Stimulated activated CD4-positive, alpha-beta T cell treated with anti-CD3 and anti-CD28 coated beads, Interleukin-1b, Interleukin-23, amount 100 ng/mL, for 4 hours (primary cell): ENCODE results near the gene TENT4A.

Experiments used
- DNase-seq, 2 donors: peaks; one replicate each; pipeline ENCODE4 v3.0.0-alpha.2; 2020; ENCODE audit warnings: low read depth in 2 of 2

TENT4A gene

DNA sequence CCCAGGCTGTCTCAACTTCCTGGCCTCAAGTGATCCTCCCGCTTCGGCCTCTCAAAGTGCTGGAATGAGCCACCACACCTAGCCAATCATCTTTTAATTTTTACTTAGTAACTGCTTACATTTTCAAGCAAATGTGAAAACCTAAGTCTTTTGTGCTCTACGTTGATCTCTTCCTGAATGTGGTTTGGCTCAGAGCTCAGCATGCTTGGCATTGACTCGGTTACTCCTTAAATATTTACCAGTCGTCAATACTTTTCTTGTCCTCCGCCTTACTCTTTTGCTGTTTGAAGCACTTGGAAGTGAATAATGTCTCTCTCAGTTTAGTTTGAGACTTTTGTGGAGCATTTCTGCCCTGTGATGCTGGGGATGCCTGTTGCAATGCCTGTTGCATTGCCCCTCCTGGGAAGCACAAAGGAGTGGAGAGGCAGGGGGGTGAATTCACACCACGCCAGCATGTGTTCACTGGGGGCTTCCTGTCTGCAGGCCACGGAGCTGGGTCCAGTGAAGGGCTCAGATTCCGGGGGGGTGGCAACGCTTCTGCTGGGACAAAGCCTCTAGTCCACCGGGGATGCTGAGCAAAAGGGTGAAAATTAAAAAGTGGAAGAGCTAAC, 13.1 kb upstream of the TENT4A start:
- no peak for DNase-seq

DNA sequence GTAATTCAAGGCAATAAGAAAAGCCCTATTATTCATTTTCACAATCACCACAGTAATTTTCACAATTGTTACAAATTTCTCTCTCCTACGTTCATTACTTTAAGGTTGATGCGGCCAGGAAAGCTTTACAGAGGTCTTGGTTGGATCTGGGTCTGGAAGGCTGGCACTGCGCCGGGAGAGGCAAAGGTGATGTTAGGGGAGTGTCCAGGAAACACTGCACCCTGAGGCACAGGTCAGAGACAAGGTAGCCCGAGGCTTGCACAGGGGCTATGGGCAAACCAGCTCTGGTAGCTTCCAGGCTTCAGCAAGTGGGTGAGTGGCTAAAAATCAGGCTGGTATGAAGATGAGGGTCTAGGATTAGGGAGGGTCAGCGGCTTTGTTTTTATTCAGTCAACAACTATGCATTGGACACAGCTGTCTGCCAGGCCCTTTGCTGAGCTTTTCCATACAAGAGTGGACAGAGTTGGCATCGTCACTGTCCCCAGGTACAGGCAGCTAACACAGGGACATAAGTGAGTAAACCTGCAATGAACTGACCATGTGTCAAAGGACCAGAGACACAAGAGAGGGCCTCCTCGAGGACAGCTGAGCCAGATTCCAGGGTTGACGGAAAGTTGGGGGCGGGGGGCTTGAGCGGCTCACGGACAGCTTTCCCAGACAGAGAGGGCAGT, 12.4 kb upstream of the TENT4A start:
- no peak for DNase-seq

DNA sequence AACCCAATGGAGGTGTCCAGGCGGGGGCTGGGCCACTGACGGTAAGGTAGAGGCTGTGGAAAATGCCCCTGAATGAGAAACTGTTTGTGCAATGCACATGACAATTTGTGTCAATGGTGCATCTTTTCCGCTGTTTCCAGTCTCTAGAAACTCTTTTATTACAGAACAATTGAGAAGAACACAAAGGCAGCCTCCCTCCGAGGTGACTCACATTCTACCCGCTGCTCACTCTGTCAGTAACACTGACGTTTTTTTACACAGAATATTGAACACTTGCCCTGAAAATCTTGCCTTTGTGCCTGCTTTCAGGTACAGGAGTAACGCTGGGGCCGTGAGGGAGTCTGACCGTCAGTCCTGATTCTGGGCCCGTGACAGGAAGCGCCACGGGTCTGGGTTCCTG, 11.7 kb upstream of the TENT4A start:
- DNase-seq, result no peak

DNA sequence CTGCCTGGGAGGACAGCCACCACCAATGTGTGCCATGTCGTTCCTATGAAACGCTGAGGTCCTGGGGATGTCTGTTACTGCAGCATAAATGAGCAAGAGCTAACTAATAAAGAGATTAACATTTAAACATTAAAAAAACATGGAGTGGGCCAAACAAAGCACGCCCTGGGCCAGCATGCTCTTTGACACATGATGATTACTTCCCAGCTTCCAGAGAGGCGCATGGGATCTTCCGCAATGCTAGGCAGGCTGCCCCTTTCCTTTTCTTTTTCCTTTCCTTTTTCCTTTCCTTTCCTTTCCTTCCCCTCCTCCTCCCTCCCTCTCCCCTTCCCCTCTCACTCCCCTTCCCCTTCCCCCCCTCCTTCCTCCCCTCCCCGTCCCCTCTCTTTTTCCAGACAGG, 10.6 kb upstream of the TENT4A start:
- no peak for DNase-seq

DNA sequence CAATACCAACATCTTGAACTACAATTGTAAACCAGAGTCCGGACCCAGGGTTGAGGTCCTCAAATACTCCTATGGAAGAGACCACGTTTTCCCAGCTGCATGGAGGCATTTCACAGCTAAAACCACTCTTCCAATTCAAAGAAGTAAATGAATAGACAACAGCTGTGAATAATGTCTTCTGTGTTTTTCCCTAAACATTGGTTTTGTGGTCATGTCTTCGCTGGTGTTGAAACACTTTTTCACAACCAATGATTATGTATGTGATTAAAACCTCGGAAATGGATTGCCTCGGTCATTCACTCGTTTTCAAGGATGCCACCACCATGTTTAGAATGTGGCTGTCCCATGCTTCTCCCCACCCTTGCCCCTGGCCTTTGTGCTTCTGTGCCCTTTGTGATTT, 9.4 kb upstream of the TENT4A start:
- no peak for DNase-seq

DNA sequence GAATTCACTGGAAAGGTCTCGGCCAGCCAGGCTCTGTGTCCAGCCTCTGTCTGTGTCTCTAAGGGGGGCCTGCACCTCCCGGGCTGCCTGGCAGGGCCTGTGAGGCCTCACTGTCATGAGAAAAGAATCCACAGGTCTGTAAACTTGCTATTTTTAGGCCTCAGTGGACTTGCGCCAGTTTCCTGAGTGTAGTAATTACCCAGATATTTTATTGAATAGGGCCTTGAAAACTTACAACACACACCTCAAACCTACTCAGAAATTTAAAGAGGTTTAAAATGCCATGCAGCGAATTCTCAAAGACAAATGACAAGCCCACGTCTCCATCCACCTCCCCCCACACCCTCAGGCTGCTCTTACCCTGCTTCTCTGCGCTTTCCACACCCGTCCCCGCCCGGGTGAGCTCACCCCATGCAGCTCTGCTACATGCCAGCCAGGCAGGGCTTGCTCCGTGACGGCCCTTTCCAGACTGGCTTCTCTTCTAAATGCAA, 8.8 kb upstream of the TENT4A start:
- no peak for DNase-seq

DNA sequence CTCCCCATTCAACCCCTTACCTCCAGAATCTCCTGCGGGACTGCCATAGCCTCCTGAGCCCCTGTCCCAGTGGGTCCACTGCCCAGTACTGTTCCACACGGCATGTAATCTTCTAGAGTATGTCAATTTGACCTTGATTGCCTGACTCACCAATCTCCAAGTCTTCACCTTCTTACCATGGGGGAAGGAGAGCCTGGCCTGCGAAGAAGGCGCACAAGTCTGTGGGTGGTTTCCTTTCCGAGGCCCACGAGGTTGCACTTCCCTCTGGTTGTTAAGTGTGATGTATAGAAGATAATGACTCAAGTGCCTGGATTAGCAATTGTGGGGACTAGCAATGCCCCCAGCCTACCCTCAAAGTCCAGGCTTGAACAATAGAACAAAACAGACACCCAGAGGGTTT, 8.1 kb upstream of the TENT4A start:
- DNase-seq, result no peak

DNA sequence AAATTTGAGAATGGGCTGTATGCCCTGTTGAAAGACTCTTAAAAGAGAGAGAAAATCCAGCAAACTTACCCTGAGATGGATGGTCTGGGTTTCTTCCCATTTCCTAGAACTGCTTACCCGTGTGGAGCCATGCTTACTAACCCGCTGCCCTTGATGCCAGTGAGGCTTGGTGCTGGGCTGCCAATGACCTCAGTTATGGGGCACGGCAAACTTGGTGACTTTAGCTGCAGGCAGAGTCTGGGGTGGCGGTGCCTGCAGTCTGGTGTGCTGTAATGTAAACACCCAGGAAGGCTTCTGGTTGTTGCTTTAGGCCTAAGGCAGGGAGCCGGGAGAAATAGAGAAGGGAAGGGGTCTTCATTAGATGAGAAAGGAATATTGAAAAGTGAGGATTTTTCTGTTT, 7.3 kb upstream of the TENT4A start:
- DNase-seq, result no peak

DNA sequence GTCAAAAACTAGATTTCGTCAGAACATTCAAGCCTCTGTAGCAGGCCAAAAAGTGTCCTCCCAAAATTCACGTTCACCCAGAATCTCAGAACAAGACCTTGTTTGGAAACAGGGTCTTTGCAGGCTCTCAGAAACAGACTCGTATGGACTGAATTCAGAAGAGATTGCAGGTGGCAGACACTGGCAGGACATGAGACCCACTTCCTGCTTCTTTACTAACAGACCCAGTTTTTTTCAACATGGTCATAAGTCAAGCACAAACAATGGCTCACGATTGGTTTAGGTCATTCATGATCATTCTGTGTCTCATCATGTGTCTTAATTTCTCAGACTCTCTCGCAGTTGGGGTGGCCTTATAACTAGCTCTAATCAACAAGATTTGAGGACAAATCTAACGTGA, 5.4 kb upstream of the TENT4A start:
- DNase-seq, result no peak

DNA sequence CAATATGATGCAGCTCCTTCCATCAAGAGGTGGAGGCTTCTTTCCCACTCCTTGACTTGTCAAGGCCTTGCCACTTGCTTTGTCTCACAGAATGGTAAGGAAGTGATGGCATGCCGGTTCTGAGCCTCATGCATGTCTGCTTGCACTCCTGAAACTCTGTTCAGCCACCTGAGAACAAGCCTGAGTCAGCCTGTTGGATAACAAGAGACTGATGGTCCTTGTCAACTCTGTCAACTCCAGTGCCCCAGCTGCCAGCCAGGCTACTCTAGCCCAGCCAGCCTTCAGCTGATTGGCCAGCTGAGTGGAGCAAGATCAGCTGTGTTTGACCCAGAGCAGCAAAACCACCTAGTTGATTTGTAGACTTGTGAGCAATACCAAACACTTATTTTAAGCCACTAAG, 4.4 kb upstream of the TENT4A start:
- no peak for DNase-seq

DNA sequence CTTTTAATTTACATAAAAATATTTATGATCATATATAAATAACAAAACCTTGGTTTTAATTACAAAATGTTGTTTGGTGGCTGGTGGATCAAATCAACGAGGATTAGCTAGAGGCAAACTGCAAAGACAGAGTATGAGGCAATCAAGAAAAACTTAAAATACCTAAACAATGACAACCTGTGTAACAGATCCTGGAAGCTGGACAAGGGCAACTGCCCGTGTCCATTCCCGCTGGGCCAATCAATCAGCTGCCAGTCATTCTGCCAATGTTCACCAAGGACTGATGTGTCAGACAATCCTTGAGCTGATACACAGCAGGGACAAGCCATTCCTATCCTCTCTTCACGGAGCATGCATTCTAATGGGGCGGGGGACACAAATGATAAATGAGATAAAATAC, 3.2 kb upstream of the TENT4A start:
- DNase-seq, result no peak

DNA sequence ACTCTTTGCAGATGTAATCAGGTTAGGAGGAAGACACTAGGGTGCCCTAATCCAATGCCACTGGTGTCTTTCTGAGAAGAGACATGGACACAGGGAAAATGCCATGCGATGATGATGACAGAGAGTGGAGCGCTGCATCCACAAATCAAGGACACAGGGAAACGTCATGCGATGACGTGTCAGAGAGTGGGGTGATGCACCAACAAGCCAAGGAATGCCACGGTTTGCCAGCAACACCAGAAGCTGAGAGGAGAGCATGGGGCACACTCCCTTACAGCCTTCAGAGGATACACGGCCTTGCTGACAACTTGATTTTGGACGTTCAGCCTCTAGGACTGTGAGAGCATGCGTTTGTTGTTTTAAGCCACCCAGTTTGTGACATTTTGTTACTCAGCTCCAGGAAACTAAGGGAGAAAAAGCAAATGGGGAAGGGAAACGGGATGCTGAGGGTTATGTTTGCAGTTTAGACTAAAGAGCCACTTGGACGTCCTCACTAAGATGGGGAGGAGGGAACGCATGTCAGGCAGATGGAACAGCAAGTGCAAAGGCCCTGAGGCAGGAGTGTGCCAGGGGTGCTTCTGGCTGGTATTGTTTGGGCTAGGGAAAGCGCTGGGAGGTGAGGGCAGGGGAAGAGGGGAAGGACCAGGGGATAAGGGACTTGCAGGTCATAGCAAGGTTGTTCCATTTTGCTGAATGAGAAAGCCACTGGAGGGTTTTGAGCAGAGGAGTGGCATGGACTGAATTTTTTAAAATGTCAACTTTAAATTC, 2.5 kb upstream of the TENT4A start:
- DNase-seq, result no peak

DNA sequence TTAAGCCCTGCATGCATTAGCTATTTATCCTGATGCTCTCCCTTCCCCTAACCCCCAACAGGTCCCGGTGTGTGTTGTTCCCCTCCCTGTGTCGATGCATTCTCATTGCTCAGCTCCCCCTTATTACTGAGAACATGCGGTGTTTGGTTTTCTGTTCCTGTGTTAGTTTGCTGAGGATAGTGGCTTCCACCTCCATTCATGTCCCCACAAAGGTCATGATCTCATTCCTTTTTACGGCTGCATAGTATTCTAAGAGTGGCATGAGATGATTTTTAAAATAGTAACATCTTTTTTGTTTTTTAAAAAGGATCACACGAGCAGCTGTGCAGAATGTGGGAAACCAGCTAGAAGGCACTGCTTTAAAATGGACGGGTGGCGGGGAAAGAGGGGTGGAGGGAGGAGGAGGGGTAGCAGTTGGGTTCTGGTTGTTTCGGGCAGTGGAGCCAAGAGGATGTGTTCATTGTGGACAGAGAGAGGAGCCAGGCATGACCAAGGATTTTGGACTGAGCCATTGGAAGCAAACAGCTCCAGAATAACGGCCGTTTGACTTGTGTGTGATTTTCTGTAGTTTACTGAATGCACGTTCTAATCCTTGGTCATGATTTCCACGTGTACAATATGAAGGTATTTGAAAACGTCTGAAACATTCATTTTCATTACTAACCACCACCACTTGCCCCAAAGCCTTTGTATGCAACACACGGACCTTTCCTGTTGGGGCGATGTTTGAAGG, 1.7 kb upstream of the TENT4A start:
- DNase-seq, result no peak

DNA sequence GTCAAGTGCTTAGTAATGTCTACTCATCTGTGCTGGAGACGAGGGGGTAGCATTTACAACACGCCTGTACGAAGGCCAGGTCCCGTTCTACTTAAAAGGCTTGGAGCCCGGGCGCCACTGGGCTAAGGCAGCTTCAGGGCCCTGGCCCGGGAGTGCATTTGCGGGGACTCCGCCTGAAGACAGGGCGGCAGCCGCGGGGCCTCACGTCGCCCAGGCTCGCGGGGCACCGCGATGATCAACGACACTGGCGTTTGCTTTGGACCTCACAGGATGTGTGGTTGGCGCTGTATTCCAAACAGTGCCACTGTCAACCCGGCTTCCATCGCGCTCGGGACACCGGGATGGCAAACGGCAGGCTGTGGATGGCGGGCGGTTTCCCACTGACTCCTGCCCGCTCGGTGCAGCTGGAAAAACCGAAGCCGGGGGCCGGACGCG, 1.1 kb upstream of the TENT4A start:
- DNase-seq, result peak; percentile 31 to 40

DNA sequence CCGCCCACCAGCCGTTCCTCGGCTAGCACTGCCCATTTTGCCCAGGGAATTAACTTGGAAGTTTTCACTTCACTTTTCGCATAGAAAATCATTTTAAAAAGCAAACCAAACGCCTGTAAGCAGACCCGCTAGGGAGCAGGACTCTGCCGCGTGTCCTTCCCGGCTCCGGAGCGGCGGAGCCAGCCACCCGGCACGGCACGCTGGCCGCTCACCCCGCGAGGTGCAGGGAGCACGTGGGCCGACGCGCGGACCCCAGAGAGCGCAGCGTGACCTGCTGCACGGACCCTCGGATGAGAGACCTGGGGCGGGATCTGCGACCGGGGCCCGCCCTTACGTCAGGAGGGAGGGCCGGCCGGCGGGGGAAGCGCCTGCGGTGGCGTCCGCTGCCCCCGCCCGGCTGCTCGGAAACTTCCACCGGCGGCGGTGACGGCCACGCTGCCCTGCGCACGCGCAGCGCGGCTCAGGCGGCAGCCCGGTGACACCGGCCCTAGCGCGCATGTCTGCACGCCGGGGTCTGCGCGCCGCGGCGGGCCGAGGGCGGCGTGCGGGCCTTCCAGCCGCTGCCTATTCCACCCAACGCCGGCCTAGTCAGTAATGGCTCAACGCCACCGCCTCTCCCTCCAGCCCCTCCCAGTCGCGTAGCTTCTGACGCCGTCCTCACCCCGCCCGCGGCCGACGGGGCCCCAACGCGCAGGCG, 507 bp upstream of the TENT4A start:
- DNase-seq, result peak in 1 of 2 donors; percentile 95

DNA sequence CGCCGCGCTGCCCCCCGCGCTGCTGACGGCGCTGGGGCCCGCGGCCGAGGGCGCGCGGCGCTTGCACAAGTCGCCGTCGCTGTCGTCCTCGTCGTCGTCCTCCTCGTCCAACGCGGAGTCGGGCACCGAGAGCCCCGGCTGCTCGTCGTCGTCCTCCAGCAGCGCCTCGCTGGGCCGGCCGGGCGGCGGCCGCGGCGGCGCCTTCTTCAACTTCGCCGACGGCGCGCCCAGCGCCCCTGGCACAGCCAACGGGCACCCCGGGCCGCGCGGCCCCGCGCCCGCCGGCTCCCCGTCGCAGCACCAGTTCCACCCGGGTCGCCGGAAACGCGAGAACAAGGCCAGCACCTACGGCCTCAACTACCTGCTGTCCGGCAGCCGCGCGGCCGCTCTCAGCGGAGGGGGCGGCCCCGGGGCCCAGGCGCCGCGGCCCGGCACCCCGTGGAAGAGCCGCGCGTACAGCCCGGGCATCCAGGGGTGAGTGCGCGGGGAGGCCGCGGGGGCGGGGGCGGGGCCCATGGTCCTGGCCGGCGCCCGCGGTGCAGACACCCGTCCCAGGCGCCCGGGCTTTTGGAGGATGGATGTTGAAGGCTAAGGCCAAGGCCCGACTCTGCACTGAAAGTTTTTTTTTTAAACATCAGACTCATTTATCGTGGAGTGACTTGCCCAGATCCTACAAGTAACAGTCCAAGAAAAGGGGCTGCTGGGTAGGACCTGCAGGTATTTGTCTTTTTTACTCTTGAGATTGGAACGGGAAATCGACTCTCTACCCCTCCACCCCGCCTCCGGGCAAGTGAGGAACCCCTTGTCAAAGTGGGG, 1.2 kb downstream of the TENT4A start:
- peak in 1 of 2 donors; percentile 31 for DNase-seq

DNA sequence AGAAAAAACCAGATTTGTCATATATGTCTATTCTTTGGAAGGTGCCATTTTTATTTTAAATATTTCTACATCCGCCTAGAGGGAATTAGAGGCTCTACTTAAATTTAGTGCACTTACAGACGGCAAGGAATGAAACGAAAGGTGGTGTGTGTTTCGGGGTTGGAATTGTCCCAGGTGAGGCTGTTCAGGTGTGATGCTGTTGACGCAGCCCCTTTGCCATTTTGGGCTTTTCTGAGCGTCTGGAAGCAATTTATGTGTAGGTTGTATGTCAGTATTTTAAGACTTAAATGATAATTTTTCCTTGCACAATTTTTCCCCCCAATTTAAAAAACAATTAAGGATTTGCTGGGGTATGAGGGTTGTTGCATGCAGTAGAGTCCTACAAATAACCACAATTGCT, 2.0 kb downstream of the TENT4A start:
- no peak for DNase-seq

DNA sequence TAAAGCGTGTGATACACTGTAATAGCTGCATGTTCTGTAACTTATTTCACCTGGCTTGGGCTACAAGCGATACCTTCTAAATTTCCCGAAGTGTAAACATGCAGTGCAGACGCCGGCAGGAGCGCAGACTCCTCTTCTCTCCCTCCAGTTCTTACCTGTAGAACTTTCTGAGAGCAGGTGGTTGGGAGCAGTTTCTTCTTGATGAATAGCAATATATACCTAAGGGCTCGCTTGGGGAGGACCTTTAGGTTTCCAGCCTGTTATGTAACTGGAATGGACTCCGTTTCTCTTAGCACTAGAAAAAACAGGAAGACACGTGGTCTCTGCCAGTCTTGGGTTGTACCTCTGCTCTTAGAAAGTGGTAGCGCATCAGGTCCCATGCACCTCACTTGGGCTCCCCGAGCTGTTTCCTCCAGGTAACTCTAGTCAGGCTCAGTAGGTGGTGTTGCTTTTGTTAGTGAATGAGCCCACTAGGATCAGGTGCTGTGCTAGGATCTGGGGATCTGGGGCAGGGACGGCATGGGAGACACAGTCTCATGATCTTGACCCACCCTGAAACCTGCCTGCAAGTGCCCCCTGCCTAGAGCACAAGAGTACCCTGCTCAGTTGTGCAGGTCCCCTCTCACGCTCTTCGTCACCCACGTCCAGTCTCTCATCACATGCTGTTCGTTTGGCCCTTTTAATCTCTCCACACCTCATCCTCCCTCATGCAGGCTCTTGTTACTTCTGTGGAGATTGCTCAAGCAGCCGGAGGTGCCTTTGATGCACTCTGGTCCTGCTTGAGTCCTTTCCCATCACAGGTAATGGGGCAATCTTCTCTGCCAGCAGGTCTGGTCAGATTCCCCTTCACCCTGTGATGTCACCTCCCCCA, 2.8 kb downstream of the TENT4A start:
- no peak for DNase-seq

DNA sequence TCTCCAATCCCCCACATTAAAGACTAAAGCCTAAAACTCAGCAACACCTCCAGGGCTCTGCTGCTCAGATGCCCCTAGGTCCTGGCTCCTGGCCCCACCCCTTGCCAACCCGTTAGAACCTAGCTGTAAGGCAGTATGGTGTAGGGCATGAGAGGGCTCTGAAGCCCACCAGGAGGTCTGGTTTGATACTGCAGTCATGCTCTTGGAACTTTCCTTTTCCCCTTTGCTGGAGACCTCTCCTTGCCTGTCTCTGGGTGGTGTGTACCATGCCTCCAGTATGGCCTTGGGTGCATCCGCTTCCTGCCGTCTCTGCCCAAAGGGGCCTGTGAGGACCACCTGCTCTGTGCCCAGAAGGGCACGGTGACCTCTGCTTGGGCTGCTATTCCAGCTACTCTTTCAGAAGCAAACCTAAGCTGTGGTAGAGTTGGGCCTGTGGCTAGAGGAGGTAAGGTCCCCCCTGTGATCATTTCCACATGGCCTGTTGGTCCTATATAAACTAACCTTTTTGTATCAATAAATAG, 3.5 kb downstream of the TENT4A start:
- no peak for DNase-seq

DNA sequence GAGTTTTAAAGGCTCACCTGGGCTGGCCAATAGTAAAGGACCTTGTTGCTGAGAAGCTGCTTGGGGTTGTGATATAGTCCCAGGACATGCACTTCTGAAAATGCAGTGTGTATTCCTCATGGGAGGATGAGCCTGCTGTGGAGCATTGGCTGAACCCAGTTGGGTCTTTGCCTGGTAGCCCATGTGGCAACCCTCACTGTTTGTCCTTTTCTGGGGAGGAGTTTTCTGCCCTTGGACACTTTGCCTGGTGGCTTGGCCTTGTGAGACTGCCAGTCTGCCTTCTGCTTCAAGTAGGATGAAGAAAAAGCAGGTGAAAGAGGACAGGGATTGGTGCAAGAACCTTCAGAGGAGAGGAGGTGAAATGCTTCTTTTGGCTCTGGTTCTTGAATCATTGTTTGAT, 4.0 kb downstream of the TENT4A start:
- DNase-seq, result no peak
